K562 (cell line): Measurements from ENCODE around the gene AGT. TPM values are rescaled to one million over a fixed set of nuclear protein-coding genes. Genes with fewer than 3 reads are reported as not detected.

Experiments used
- ATF1 ChIP-seq, 2 experiments: fragments of 450-650 bp in 1 of 2; IDR thresholded peaks; 2 replicates each; pipeline ENCODE4 v1.6.1; 2016; ENCODE audit warnings: missing compliant biosample characterization in 1 of 2, missing genetic modification characterization in 1 of 2
- ATF7 ChIP-seq: fragments of 450-650 bp; IDR thresholded peaks from 2 replicates; pipeline ENCODE4 v1.7.1; 2014; ENCODE audit warnings: mild to moderate bottlenecking, moderate library complexity
- BRCA1 ChIP-seq, 2 experiments: fragments of 450-650 bp in 1 of 2; sonication (generic) in 1 of 2; formaldehyde crosslinking in 1 of 2; IDR thresholded peaks; 2 replicates each; pipeline versions ENCODE4 v1.5.0 to v1.6.1; 2017 to 2020; ENCODE audit warnings: mild to moderate bottlenecking in 1 of 2, missing genetic modification reagents in 1 of 2
- DMBX1 ChIP-seq: fragments of 250-450 bp; sonication (Bioruptor Pico); IDR thresholded peaks from 2 replicates; pipeline ENCODE4 v1.8.0; 2022; ENCODE audit warnings: inconsistent platforms, mild to moderate bottlenecking, moderate library complexity, borderline replicate concordance
- ELF1 ChIP-seq: fragments of 200-800 bp; sonication (Bioruptor generic); IDR thresholded peaks from 2 replicates; pipeline ENCODE4 v1.6.1; 2016; ENCODE audit warnings: missing genetic modification characterization, missing compliant biosample characterization
- IRF9 ChIP-seq: fragments of 450-650 bp; IDR thresholded peaks from 2 replicates; pipeline ENCODE4 v1.6.1; 2016; ENCODE audit warnings: missing biosample characterization, missing genetic modification characterization
- JUN ChIP-seq, 2 experiments: sonication (generic) in 1 of 2; formaldehyde crosslinking in 1 of 2; IDR thresholded peaks; 2 replicates each; pipeline versions ENCODE4 v1.6.1 to v1.8.0; 2012 to 2022; ENCODE audit warnings: borderline replicate concordance in 2 of 2, mild to moderate bottlenecking in 2 of 2, improper control_type of control experiment in 1 of 2, low read depth in 1 of 2, low read length in 1 of 2, missing genetic modification reagents in 1 of 2
- JUND ChIP-seq, 2 experiments: IDR thresholded peaks; 2 replicates in 1 of 2; 3 replicates in 1 of 2; pipeline ENCODE4 v1.6.1; 2011; ENCODE audit warnings: borderline replicate concordance in 2 of 2, low read depth in 2 of 2, low read length in 2 of 2, improper control_type of control experiment in 1 of 2, missing biosample characterization in 1 of 2, missing genetic modification characterization in 1 of 2, missing genetic modification reagents in 1 of 2
- RBBP5 ChIP-seq: fragments of 200-600 bp; sonication (generic); IDR thresholded peaks from 2 replicates; pipeline ENCODE4 v1.6.1; 2012; ENCODE audit warnings: borderline replicate concordance, mild to moderate bottlenecking, low read length, control low read depth, inconsistent platforms; ENCODE audit not compliant: insufficient read depth, poor library complexity, severe bottlenecking
- SAP30 ChIP-seq: fragments of 200-600 bp; sonication (generic); IDR thresholded peaks from 2 replicates; pipeline ENCODE4 v1.6.1; 2012; ENCODE audit warnings: borderline replicate concordance, low read depth, mild to moderate bottlenecking, moderate library complexity, low read length, control low read depth, inconsistent platforms; ENCODE audit not compliant: insufficient read depth, poor library complexity, severe bottlenecking
- VEZF1 ChIP-seq: fragments of 200-800 bp; sonication (Bioruptor generic); IDR thresholded peaks from 2 replicates; pipeline ENCODE4 v1.6.1; 2017; ENCODE audit warnings: missing genetic modification characterization, missing compliant biosample characterization
- ZNF507 ChIP-seq: conservative IDR thresholded peaks from 2 replicates; pipeline ENCODE4 v1.6.1; 2017; ENCODE audit warnings: missing genetic modification characterization, missing compliant biosample characterization
- polyA plus RNA-seq, 8 experiments: library from polyadenylated mRNA; depleted of rRNA in 4 of 8; stranded (reverse) in 5 of 8; unstranded in 3 of 8; fragments of >200 nt; fragmentation: Nextera tagmentation in 2 of 8; fragmentation: Illumina TruSeq in 1 of 8; extraction: Ambion mirVana in 2 of 8; extraction: Trizol in 1 of 8; gene quantifications; 2 replicates each; pipeline versions ENCODE4 v1.2.1 to v1.2.3, GENCODE V29; 2011 to 2014; ENCODE audit warnings: inconsistent platforms in 1 of 8, missing spikeins in 1 of 8
- total RNA-seq, 7 experiments: library from RNA; depleted of rRNA in 6 of 7; stranded (reverse); fragments of >200 nt in 6 of 7; fragmentation: Illumina TruSeq in 2 of 7; extraction: Trizol in 2 of 7; gene quantifications; 2 replicates each; pipeline versions ENCODE4 v1.2.1 to v1.2.3, GENCODE V29; 2011 to 2021; ENCODE audit warnings: low replicate concordance in 1 of 7
- TF ChIP-seq, protein P1 (sequence below), 3 experiments: fragments of 200-800 bp in 1 of 3; fragments of 250-450 bp in 1 of 3; fragments of 450-650 bp in 1 of 3; sonication (Bioruptor Pico) in 1 of 3; sonication (Bioruptor generic) in 1 of 3; formaldehyde crosslinking in 1 of 3; IDR thresholded peaks; 2 replicates each; pipeline versions ENCODE4 v1.6.1 to v1.8.0; 2016 to 2022; ENCODE audit warnings: mild to moderate bottlenecking in 2 of 3, missing genetic modification characterization in 2 of 3, missing compliant biosample characterization in 1 of 3, moderate library complexity in 1 of 3

Gene AGT
- total and polyA plus RNA-seq, 9 of the 15 experiments (the other 6 are each of a cell fraction or from before 2014, with no cell fraction given) = 0.40 TPM; not detected in 8

- TF ChIP-seq VEZF1 = peak; percentile 46; the same call in 1 of the 2 replicates
- TF ChIP-seq IRF9 (tag) = peak; percentile 86
- peak; percentile 43; the same call in 1 of the 2 replicates for TF ChIP-seq JUND (IDR thresholded peaks at IDR 0.05; ENCODE audit: borderline replicate concordance, low read depth, low read length)
- no peak; the same call in 2 of the 3 replicates for TF ChIP-seq JUND (tag; IDR thresholded peaks at IDR 0.05; ENCODE audit: borderline replicate concordance, low read depth, low read length)
- TF ChIP-seq BRCA1 (IDR thresholded peaks at IDR 0.05) = no peak
- 0 out of 2 replicates have a peak, but pooled peaks have one; percentile 29 for TF ChIP-seq BRCA1 (CRISPR knock-in tag; IDR thresholded peaks at IDR 0.05)
- TF ChIP-seq ATF7 = peak; percentile 28; the same call in 1 of the 2 replicates
- no peak for TF ChIP-seq ATF1 (CRISPR knock-in tag; IDR thresholded peaks at IDR 0.05)
- 0 out of 2 replicates have a peak, but pooled peaks have one; percentile 19 for TF ChIP-seq ATF1 (tag; IDR thresholded peaks at IDR 0.05)
- TF ChIP-seq JUN (IDR thresholded peaks at IDR 0.05; ENCODE audit: borderline replicate concordance, low read depth, low read length) = peak; percentile 48; the same call in 1 of the 2 replicates
- TF ChIP-seq JUN (CRISPR knock-in tag; IDR thresholded peaks at IDR 0.05; ENCODE audit: borderline replicate concordance) = no peak
- TF ChIP-seq DMBX1 (CRISPR knock-in tag) = no peak
- TF ChIP-seq ZNF507 (tag) = no peak
- peak; percentile 24; the same call in 1 of the 2 replicates for TF ChIP-seq ELF1 (tag)
- TF ChIP-seq, protein P1, sequence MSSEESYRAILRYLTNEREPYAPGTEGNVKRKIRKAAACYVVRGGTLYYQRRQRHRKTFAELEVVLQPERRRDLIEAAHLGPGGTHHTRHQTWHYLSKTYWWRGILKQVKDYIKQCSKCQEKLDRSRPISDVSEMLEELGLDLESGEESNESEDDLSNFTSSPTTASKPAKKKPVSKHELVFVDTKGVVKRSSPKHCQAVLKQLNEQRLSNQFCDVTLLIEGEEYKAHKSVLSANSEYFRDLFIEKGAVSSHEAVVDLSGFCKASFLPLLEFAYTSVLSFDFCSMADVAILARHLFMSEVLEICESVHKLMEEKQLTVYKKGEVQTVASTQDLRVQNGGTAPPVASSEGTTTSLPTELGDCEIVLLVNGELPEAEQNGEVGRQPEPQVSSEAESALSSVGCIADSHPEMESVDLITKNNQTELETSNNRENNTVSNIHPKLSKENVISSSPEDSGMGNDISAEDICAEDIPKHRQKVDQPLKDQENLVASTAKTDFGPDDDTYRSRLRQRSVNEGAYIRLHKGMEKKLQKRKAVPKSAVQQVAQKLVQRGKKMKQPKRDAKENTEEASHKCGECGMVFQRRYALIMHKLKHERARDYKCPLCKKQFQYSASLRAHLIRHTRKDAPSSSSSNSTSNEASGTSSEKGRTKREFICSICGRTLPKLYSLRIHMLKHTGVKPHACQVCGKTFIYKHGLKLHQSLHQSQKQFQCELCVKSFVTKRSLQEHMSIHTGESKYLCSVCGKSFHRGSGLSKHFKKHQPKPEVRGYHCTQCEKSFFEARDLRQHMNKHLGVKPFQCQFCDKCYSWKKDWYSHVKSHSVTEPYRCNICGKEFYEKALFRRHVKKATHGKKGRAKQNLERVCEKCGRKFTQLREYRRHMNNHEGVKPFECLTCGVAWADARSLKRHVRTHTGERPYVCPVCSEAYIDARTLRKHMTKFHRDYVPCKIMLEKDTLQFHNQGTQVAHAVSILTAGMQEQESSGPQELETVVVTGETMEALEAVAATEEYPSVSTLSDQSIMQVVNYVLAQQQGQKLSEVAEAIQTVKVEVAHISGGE (CRISPR knock-in tag; IDR thresholded peaks at IDR 0.05) = 0 out of 6 replicates have a peak, but pooled peaks of 1 of the 3 experiments have one; percentile 19
- TF ChIP-seq RBBP5 = no peak
- TF ChIP-seq SAP30 = no peak
Measured at GRCh38 chr1:230708631-230709580, 5.0 kb downstream of the AGT start (continued).
